H1 (cell line): Measurements from ENCODE around the gene CAPG. TPM values are rescaled to one million over a fixed set of nuclear protein-coding genes. Genes with fewer than 3 reads are reported as not detected.

ENCODE experiments used
- EZH2 ChIP-seq: fragments of 200-600 bp; sonication (generic); IDR thresholded peaks from 2 replicates; pipeline ENCODE4 v1.7.1; 2012; ENCODE audit warnings: low read depth, mild to moderate bottlenecking, moderate library complexity, low read length, inconsistent platforms; ENCODE audit not compliant: severe bottlenecking
- KDM1A ChIP-seq: fragments of 200-600, 300-600 bp; sonication (generic); IDR thresholded peaks from 2 replicates; pipeline ENCODE4 v1.7.1; 2016; ENCODE audit warnings: mild to moderate bottlenecking, low read length, borderline replicate concordance
- TAF1 ChIP-seq: IDR thresholded peaks from 2 replicates; pipeline ENCODE4 v1.6.1; 2011; ENCODE audit warnings: mild to moderate bottlenecking, low read depth, low read length
- TAF7 ChIP-seq: optimal IDR thresholded peaks from 2 replicates; pipeline ENCODE3; 2011; ENCODE audit warnings: low read depth, mild to moderate bottlenecking, inconsistent platforms, low read length, moderate library complexity, borderline replicate concordance
- polyA plus RNA-seq, 7 experiments: library from polyadenylated mRNA; depleted of rRNA in 3 of 7; stranded (reverse) in 5 of 7; unstranded in 2 of 7; fragments of >200 nt in 5 of 7; fragments of 200-250 nt in 2 of 7; gene quantifications; 1 replicate in 5 of 7; 2 replicates in 1 of 7; 4 replicates in 1 of 7; pipeline versions ENCODE4 v1.2.1 to v1.2.3, GENCODE V29; 2011 to 2013; ENCODE audit warnings: missing spikeins in 2 of 7, mixed read lengths in 2 of 7
- total RNA-seq: library from RNA; stranded (reverse); fragmentation: NEBNext Ultra II Directional; extraction: Animal tissue kit (Norgen Biotek cat#: 25700); gene quantifications from 2 replicates; pipeline ENCODE4 v1.2.1, GENCODE V29; 2021
- TF ChIP-seq, protein P1 (sequence below): IDR thresholded peaks from 2 replicates; pipeline ENCODE4 v1.6.1; 2012; ENCODE audit warnings: inconsistent platforms

CAPG gene
- total and polyA plus RNA-seq, 2 of the 8 experiments (the other 6 are each of a cell fraction or from before 2014, with no cell fraction given) = 80.5 to 89.0 TPM

DNA sequence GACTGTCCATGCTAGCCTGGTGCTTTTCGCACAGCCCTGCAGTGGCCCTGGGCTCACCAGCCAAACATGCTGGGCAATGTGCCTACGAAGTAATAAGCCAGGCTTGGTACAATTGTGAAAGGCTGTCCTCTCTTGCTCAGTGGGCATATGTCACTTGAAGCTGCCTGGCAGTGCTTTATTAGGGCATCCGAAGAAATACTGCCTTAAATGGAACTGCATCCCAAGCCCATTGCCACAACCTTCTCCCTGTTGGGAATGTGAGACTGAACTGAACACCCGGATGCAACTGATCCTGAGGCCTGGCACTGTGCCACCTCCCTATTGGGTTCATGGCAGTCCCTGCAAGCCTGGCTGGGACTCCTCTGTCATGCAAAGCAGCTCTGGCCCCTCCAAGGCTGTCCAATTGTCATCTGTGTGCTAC, 15.9 kb downstream of the CAPG start (continued):
- TF ChIP-seq, protein P1, sequence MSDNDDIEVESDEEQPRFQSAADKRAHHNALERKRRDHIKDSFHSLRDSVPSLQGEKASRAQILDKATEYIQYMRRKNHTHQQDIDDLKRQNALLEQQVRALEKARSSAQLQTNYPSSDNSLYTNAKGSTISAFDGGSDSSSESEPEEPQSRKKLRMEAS = no peak
- no peak for TF ChIP-seq KDM1A
- no peak for TF ChIP-seq EZH2
- TF ChIP-seq TAF1 = no peak
- no peak for TF ChIP-seq TAF7
